ENCODE data around the gene ANKRD53.
A peak's percentile ranks its signal among the peaks of the same experiment; 100 is the strongest.

ANKRD53 gene

GRCh38 chr2:70943205-70943871 is 35.1 kb upstream of the ANKRD53 start:
- no peak for DNase-seq

DNA sequence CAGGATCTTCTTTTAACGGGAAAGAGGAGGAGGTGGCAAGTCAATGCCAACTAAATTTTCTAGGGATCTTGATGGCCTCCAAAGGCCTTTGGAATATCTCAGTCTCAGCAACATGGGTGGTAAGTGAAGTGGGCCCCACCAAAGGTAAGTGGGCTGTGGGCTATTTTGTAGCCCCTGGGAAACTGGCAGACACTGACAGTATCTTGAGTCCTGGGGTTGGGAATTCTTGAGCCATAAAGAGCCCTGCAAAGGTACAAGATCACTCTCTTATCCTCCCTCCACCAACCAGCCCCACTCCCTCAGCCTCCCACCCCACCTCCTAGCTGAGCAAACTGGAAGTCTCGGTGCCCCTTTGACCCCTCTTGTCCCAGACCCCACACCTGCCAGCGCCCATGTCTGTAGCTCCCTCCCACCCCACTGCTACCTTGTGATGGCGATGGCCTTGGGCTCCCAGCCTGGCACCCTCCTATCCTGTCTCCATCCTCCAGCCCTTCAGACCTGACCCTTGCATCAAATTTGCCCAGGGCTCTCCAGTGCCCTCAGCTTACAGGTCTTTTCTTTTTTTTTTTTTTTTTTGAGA is 34.2 kb upstream of the ANKRD53 start:
- no peak for DNase-seq

GRCh38 chr2:70946832-70947442 is 31.5 kb upstream of the ANKRD53 start:
- peak; percentile 79 for DNase-seq

DNA sequence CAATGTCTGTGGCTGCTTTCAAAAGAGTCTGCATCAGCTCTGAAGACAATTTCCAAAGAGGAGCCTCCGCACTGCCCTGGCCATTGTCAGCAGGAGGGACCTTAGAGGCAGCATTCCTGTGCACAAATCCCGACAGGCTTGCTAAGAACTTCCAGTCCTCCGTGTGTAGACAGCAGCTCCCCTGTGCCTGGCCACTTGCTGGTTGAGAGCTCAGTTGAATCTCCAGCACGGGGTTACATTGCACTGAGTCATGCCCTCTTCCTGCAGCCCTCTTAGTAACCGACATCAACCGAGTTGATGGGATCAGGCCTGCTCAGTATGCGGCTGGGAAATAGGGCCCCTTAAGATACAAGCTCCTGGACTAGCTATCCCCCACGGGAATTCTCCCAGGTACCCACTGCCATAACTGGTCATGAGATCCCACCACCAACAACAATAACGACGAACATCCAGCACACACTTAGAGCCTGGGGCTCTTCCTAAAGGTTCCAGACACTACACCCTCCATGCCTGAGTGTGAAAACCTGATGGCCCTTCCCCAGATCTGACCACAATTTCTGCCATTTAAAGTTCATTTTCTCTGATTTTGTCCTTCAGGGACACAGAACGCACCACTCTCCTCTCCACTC is 30.8 kb upstream of the ANKRD53 start:
- DNase-seq, result no peak

- DNase-seq, result peak; percentile 86
Observed at GRCh38 chr2:70948337-70949003, 30.0 kb upstream of the ANKRD53 start.

GRCh38 chr2:70949086-70949485 is 29.3 kb upstream of the ANKRD53 start:
- no peak for DNase-seq

DNA sequence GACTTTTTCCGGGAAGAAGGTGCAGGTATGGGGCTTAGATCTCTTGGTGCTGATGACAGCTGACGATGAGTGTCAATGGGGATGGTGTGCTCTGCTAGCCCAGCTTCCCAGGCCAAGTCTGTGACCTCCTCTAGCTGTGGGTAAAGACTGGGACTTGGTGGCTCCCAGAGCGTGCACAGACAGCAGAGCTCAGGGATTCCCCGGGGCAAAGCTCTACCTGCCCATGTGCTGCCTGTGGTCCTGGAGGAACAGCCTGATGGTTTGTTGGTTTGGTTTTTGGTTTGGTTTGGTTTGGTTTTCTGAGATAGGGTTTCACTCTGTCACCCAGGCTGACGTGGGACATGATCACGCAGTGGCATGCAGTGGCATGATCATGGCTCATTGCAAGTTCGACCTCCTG is 23.5 kb upstream of the ANKRD53 start:
- no peak for DNase-seq

GRCh38 chr2:70956141-70956540 is 22.3 kb upstream of the ANKRD53 start:
- DNase-seq, result no peak

DNA sequence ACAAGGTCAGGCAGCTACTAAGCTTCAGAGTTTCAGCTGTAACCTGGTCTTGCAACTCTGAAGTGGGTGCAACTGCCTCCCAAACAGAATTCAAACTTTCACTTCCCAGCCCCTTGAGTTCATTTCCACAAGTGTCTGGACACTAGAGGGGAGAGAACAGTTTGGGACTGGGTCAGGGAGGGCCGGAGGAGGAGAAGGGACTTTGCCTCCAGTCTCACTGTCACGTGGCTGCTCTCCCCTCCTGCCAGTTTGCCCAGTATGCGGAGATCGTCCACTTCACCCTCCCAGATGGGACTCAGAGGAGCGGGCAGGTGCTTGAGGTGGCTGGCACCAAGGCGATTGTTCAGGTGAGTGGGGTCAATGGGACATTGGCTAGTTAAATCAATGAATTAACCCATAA is 20.6 kb upstream of the ANKRD53 start:
- DNase-seq, result no peak

- no peak for DNase-seq
Observed at GRCh38 chr2:70958759-70959158, 19.7 kb upstream of the ANKRD53 start.

DNA sequence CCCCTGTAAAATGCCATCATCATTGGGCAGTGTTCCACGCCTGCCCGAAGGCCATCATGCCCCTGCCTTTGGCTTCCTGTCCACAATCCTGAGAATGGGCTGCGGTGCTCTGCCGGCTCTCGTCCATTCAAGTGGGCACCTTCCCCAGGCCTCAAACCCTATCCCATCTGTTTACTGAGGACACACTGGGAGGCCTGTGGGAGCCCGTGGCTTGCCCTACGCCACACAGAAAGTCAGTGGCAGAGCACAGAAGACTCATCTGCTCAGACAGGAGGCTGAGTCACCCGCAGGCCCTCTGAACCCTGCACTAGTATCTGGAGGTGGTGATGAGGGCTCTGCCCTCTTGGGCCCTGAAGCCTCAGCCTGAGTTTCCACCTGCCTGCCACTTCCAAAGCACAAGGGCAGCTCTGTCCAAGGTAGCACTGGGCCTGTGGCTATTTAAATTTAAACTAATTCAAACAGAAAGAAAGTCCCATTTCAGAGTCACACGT is 19.1 kb upstream of the ANKRD53 start:
- no peak for DNase-seq

DNA sequence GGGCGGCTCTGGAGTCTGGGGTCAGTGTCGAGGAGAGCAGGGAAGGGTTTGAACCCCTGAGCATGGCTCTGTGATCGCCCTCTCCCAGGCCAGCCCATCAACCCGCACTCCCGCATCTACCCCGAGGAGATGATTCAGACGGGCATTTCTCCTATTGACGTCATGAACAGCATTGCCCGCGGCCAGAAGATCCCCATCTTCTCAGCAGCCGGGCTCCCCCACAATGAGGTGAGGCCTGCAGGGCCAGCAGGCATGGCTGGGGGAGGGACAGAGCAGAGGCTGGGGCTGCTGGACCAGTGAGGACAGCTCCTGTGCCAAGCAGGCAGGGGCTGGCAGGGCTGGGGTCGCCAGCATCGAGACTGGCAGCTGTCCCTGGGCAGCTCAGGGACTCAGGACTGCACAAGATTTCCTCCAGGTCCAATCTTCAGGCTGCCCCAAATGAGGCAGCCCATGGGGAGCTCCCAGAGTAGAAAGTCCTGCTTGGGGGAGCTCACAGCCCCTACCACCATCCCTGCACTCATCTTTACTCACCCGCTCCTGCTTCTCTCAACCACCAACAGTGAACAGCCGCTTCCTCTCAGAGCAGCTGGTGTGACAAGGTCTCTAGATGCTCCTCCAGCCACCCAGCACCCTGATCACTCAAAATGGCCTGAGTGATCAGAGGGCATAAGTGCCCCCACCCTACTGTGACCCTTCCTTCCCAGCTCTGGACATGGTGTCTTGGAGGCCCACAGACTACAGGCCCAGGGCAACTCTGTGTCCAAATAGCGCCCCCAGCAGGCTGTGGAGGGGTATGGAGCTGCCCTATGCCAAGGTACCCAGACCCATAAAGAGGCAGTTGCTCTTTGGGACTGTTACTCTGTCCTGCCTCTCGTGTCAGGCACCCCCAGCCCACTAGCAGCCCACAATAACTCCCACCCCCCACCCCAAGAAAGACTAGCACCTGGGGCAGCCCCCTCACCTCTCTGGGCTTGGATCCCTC is 18.3 kb upstream of the ANKRD53 start:
- DNase-seq, result no peak

GRCh38 chr2:70960833-70961647 is 17.4 kb upstream of the ANKRD53 start:
- no peak for DNase-seq

GRCh38 chr2:70961648-70961994 is 16.8 kb upstream of the ANKRD53 start:
- no peak for DNase-seq

DNA sequence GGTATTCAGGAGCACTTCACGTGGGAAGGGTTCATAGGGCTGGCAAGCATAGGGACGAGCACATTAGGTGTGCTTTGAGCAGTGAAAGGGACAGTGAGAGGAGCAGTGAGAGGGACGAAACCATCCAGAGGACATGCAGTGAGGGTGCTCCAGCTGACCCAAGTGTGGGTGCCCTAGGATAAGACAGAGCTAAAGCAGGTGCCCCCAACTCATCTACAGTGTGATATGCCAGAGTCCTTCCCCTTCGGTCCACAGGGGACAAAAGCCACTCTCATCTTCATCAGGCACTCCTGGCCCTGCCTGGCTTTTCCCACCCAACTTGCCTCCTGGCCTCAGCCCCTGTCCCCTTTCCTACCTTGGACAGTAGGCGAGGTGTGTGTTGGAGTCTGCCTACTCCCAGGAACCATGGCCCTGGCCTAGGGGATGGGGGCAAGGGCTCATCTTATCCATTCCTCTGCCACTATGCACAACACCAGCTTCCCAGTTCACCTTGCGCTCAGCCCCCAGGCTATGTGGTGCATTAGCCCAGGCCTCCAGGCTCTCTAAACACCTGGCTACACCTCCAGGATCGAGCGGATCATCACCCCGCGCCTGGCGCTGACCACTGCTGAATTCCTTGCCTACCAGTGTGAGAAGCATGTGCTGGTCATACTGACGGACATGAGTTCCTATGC is 16.1 kb upstream of the ANKRD53 start:
- no peak for DNase-seq

GRCh38 chr2:70962885-70963878 is 15.2 kb upstream of the ANKRD53 start:
- no peak for DNase-seq

DNA sequence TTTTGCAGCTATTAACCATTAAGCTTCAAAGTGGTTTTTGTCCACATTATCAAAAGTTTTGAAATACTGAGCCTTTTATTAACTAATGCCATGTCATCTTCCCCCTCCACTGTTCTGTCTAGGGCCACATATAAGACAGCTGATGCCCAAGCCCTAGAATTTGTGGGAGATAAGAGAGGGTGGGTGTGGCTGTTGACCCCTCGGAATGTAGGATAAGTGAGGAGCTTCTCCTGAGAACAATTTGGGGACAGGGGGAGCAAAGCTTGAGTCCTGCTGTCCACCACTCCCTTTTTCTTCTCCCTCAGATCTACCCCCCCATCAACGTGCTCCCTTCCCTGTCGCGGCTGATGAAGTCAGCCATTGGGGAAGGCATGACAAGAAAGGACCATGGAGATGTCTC is 14.3 kb upstream of the ANKRD53 start:
- no peak for DNase-seq

DNA sequence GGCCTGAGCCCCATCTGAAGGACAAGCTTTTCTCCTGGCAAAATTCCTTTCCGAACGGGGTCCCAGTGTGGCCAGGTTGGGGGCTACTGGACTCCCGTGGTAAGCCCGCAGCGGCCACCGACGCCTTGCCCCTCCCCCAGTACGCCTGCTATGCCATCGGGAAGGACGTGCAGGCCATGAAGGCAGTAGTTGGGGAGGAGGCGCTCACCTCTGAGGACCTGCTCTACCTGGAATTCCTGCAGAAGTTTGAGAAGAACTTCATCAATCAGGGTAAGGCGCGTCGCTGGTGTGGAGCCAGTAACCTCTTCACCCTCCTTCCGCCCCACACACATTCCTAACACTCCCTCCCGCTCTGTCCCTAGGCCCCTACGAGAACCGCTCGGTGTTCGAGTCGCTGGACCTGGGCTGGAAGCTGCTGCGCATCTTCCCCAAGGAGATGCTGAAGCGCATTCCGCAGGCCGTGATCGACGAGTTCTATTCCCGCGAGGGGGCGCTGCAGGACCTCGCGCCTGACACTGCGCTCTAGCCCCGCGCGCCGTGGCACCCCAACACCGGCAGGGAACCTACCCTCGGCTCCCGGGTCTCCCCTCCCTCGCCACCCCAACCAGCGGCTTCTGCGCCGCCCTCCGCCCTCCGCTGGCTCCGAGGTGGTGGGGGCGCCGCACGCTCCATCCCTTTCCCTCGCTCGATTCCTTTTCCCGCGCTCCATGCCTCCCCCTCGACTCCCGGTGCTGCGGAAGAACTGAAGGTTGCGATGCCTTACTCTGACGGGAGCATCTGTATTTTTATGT is 13.6 kb upstream of the ANKRD53 start:
- DNase-seq, result peak; percentile 91

GRCh38 chr2:70965506-70965905 is 12.9 kb upstream of the ANKRD53 start:
- no peak for DNase-seq

Data from hematopoietic multipotent progenitor cell treated with erythropoietin and hydrocortisone succinate and interleukin-3 and kit ligand, for 6 days (in vitro differentiated cells).